HepG2 (cell line): Measurements from ENCODE around the gene STK4. TPM values are rescaled to one million over a fixed set of nuclear protein-coding genes. Genes with fewer than 3 reads are reported as not detected.
A peak's percentile ranks its signal among the peaks of the same experiment; 100 is the strongest.

Experiments used
- FOXC1 ChIP-seq: sonication (generic); formaldehyde crosslinking; IDR thresholded peaks from 2 replicates; pipeline ENCODE4 v1.8.0; 2022; ENCODE audit warnings: mild to moderate bottlenecking, missing genetic modification reagents, borderline replicate concordance
- GATAD1 ChIP-seq: IDR thresholded peaks from 2 replicates; pipeline ENCODE4 v1.6.1; 2016; ENCODE audit warnings: missing genetic modification reagents, missing compliant biosample characterization
- MED8 ChIP-seq: sonication (generic); formaldehyde crosslinking; IDR thresholded peaks from 2 replicates; pipeline ENCODE4 v1.8.1; 2023; ENCODE audit warnings: mild to moderate bottlenecking, missing genetic modification reagents; ENCODE audit not compliant: insufficient replicate concordance
- MEIS1 ChIP-seq: sonication (generic); formaldehyde crosslinking; IDR thresholded peaks from 2 replicates; pipeline ENCODE4 v1.9.0; 2021; ENCODE audit warnings: mild to moderate bottlenecking, missing genetic modification reagents, moderate library complexity, borderline replicate concordance
- MEIS2 ChIP-seq: sonication (generic); formaldehyde crosslinking; IDR thresholded peaks from 2 replicates; pipeline ENCODE4 v1.9.0; 2021; ENCODE audit warnings: mild to moderate bottlenecking, missing genetic modification reagents
- MIER2 ChIP-seq: IDR thresholded peaks from 2 replicates; pipeline ENCODE4 v1.6.1; 2016; ENCODE audit warnings: missing biosample characterization, missing genetic modification reagents
- NFKBIZ ChIP-seq: IDR thresholded peaks from 2 replicates; pipeline ENCODE4 v1.6.1; 2018; ENCODE audit warnings: missing genetic modification reagents, missing compliant biosample characterization
- NKX3-1 ChIP-seq: sonication (generic); formaldehyde crosslinking; IDR thresholded peaks from 2 replicates; pipeline ENCODE4 v1.5.0; 2020; ENCODE audit warnings: missing genetic modification reagents
- SP2 ChIP-seq: sonication (generic); formaldehyde crosslinking; IDR thresholded peaks from 2 replicates; pipeline ENCODE4 v1.5.1; 2020; ENCODE audit warnings: mild to moderate bottlenecking, missing genetic modification reagents
- TSC22D2 ChIP-seq: sonication (generic); formaldehyde crosslinking; IDR thresholded peaks from 2 replicates; pipeline ENCODE4 v1.5.1; 2020; ENCODE audit warnings: missing genetic modification reagents, mild to moderate bottlenecking, borderline replicate concordance
- ZBTB3 ChIP-seq: sonication (generic); formaldehyde crosslinking; IDR thresholded peaks from 2 replicates; pipeline ENCODE4 v1.4.0; 2020; ENCODE audit warnings: low read depth, mild to moderate bottlenecking, moderate library complexity, missing genetic modification reagents, borderline replicate concordance
- ZNF160 ChIP-seq: sonication (generic); formaldehyde crosslinking; IDR thresholded peaks from 2 replicates; pipeline ENCODE4 v1.8.0; 2022; ENCODE audit warnings: mild to moderate bottlenecking, inconsistent platforms, missing genetic modification reagents
- ZNF33B ChIP-seq: sonication (generic); formaldehyde crosslinking; IDR thresholded peaks from 2 replicates; pipeline ENCODE4 v1.5.1; 2020; ENCODE audit warnings: mild to moderate bottlenecking, missing genetic modification reagents
- ZNF468 ChIP-seq: sonication (generic); formaldehyde crosslinking; IDR thresholded peaks from 2 replicates; pipeline ENCODE4 v1.8.0; 2022; ENCODE audit warnings: mild to moderate bottlenecking, moderate library complexity, missing genetic modification reagents
- ZSCAN25 ChIP-seq: sonication (generic); formaldehyde crosslinking; IDR thresholded peaks from 2 replicates; pipeline ENCODE4 v1.8.0; 2022; ENCODE audit warnings: mild to moderate bottlenecking, missing genetic modification reagents
- polyA plus RNA-seq, 8 experiments: library from polyadenylated mRNA; depleted of rRNA in 3 of 8; stranded (reverse) in 7 of 8; unstranded in 1 of 8; fragments of >200 nt; fragmentation: Illumina TruSeq in 4 of 8; extraction: Trizol in 4 of 8; gene quantifications; 2 replicates each; pipeline versions ENCODE4 v1.2.1 to v1.2.3, GENCODE V29; 2011 to 2016; ENCODE audit warnings: low read depth in 4 of 8, missing spikeins in 1 of 8, mixed read lengths in 1 of 8; ENCODE audit not compliant: insufficient read depth in 1 of 8
- total RNA-seq, 5 experiments: library from RNA; depleted of rRNA; stranded (reverse); fragments of >200 nt; fragmentation: Illumina TruSeq; extraction: Trizol; gene quantifications; 2 replicates each; pipeline ENCODE4 v1.2.3, GENCODE V29; 2016; ENCODE audit warnings: low read depth in 1 of 5
- TF ChIP-seq, protein P1 (sequence below), 2 experiments: sonication (generic) in 1 of 2; formaldehyde crosslinking in 1 of 2; IDR thresholded peaks; 2 replicates each; pipeline versions ENCODE4 v1.4.0 to v1.6.1; 2018 to 2020; ENCODE audit warnings: missing genetic modification reagents in 2 of 2, borderline replicate concordance in 1 of 2, low read depth in 1 of 2, mild to moderate bottlenecking in 1 of 2, missing biosample characterization in 1 of 2
- TF ChIP-seq, protein P2 (sequence below): sonication (generic); formaldehyde crosslinking; IDR thresholded peaks from 2 replicates; pipeline ENCODE4 v1.4.0; 2020; ENCODE audit warnings: missing genetic modification reagents, mild to moderate bottlenecking, borderline replicate concordance
- TF ChIP-seq, protein P3 (sequence below): sonication (generic); formaldehyde crosslinking; IDR thresholded peaks from 2 replicates; pipeline ENCODE4 v1.5.0; 2020; ENCODE audit warnings: missing genetic modification reagents, mild to moderate bottlenecking, borderline replicate concordance
- TF ChIP-seq, protein P4 (sequence below): sonication (generic); formaldehyde crosslinking; conservative IDR thresholded peaks from 2 replicates; pipeline ENCODE4 v1.4.0; 2020; ENCODE audit warnings: mild to moderate bottlenecking, missing genetic modification reagents, moderate library complexity
- TF ChIP-seq, protein P5 (sequence below): sonication (generic); formaldehyde crosslinking; IDR thresholded peaks from 2 replicates; pipeline ENCODE4 v1.4.0; 2020; ENCODE audit warnings: missing genetic modification reagents, borderline replicate concordance

STK4 gene
- total and polyA plus RNA-seq, 2 of the 13 experiments (the other 11 are each of a cell fraction or from before 2014, with no cell fraction given): 25.6 to 38.3 TPM

- TF ChIP-seq ZNF33B (CRISPR knock-in tag): no peak
- TF ChIP-seq NFKBIZ (CRISPR knock-in tag): no peak
- TF ChIP-seq ZBTB3 (CRISPR knock-in tag): no peak
- TF ChIP-seq FOXC1 (CRISPR knock-in tag): no peak
- TF ChIP-seq, protein P1, sequence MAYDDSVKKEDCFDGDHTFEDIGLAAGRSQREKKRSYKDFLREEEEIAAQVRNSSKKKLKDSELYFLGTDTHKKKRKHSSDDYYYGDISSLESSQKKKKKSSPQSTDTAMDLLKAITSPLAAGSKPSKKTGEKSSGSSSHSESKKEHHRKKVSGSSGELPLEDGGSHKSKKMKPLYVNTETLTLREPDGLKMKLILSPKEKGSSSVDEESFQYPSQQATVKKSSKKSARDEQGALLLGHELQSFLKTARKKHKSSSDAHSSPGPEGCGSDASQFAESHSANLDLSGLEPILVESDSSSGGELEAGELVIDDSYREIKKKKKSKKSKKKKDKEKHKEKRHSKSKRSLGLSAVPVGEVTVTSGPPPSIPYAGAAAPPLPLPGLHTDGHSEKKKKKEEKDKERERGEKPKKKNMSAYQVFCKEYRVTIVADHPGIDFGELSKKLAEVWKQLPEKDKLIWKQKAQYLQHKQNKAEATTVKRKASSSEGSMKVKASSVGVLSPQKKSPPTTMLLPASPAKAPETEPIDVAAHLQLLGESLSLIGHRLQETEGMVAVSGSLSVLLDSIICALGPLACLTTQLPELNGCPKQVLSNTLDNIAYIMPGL (CRISPR knock-in tag; IDR thresholded peaks at IDR 0.05; ENCODE audit: borderline replicate concordance in 1 of 2, low read depth in 1 of 2): 0 out of 4 replicates have a peak, but pooled peaks of 1 of the 2 experiments have one; percentile 38
- TF ChIP-seq MEIS1 (CRISPR knock-in tag): no peak
- TF ChIP-seq, protein P2, sequence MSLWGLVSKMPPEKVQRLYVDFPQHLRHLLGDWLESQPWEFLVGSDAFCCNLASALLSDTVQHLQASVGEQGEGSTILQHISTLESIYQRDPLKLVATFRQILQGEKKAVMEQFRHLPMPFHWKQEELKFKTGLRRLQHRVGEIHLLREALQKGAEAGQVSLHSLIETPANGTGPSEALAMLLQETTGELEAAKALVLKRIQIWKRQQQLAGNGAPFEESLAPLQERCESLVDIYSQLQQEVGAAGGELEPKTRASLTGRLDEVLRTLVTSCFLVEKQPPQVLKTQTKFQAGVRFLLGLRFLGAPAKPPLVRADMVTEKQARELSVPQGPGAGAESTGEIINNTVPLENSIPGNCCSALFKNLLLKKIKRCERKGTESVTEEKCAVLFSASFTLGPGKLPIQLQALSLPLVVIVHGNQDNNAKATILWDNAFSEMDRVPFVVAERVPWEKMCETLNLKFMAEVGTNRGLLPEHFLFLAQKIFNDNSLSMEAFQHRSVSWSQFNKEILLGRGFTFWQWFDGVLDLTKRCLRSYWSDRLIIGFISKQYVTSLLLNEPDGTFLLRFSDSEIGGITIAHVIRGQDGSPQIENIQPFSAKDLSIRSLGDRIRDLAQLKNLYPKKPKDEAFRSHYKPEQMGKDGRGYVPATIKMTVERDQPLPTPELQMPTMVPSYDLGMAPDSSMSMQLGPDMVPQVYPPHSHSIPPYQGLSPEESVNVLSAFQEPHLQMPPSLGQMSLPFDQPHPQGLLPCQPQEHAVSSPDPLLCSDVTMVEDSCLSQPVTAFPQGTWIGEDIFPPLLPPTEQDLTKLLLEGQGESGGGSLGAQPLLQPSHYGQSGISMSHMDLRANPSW (CRISPR knock-in tag): no peak
- TF ChIP-seq TSC22D2 (CRISPR knock-in tag): peak; percentile 26; the same call in 1 of the 2 replicates
- no peak for TF ChIP-seq MEIS2
- TF ChIP-seq, protein P3, sequence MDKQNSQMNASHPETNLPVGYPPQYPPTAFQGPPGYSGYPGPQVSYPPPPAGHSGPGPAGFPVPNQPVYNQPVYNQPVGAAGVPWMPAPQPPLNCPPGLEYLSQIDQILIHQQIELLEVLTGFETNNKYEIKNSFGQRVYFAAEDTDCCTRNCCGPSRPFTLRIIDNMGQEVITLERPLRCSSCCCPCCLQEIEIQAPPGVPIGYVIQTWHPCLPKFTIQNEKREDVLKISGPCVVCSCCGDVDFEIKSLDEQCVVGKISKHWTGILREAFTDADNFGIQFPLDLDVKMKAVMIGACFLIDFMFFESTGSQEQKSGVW: no peak
- no peak for TF ChIP-seq SP2 (CRISPR knock-in tag)
- no peak for TF ChIP-seq MED8 (CRISPR knock-in tag)
- TF ChIP-seq GATAD1 (CRISPR knock-in tag): peak; percentile 55; the same call in 1 of the 2 replicates
- TF ChIP-seq MIER2 (CRISPR knock-in tag): no peak
- TF ChIP-seq, protein P4, sequence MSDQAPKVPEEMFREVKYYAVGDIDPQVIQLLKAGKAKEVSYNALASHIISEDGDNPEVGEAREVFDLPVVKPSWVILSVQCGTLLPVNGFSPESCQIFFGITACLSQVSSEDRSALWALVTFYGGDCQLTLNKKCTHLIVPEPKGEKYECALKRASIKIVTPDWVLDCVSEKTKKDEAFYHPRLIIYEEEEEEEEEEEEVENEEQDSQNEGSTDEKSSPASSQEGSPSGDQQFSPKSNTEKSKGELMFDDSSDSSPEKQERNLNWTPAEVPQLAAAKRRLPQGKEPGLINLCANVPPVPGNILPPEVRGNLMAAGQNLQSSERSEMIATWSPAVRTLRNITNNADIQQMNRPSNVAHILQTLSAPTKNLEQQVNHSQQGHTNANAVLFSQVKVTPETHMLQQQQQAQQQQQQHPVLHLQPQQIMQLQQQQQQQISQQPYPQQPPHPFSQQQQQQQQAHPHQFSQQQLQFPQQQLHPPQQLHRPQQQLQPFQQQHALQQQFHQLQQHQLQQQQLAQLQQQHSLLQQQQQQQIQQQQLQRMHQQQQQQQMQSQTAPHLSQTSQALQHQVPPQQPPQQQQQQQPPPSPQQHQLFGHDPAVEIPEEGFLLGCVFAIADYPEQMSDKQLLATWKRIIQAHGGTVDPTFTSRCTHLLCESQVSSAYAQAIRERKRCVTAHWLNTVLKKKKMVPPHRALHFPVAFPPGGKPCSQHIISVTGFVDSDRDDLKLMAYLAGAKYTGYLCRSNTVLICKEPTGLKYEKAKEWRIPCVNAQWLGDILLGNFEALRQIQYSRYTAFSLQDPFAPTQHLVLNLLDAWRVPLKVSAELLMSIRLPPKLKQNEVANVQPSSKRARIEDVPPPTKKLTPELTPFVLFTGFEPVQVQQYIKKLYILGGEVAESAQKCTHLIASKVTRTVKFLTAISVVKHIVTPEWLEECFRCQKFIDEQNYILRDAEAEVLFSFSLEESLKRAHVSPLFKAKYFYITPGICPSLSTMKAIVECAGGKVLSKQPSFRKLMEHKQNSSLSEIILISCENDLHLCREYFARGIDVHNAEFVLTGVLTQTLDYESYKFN (CRISPR knock-in tag): peak; percentile 91
- no peak; the same call in 1 of the 2 replicates for TF ChIP-seq NKX3-1
- TF ChIP-seq ZNF468 (CRISPR knock-in tag): no peak
- no peak for TF ChIP-seq ZNF160 (CRISPR knock-in tag)
- TF ChIP-seq ZSCAN25 (CRISPR knock-in tag): no peak
- TF ChIP-seq, protein P5, sequence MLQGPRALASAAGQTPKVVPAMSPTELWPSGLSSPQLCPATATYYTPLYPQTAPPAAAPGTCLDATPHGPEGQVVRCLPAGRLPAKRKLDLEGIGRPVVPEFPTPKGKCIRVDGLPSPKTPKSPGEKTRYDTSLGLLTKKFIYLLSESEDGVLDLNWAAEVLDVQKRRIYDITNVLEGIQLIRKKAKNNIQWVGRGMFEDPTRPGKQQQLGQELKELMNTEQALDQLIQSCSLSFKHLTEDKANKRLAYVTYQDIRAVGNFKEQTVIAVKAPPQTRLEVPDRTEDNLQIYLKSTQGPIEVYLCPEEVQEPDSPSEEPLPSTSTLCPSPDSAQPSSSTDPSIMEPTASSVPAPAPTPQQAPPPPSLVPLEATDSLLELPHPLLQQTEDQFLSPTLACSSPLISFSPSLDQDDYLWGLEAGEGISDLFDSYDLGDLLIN (CRISPR knock-in tag): no peak
Measured at GRCh38 chr20:45077559-45077958, 111.2 kb downstream of the STK4 start (continued).
